DMS79 (cell line): ENCODE data around the gene ATP13A3.
A peak's percentile ranks its signal among the peaks of the same experiment; 100 is the strongest.

Experiments
- DNase-seq: peaks from one replicate; lab custom pipeline; 2025; lab: John Stamatoyannopoulos, UW

ATP13A3 gene

GRCh38 chr3:194392576-194392975 is 94.2 kb downstream of the ATP13A3 start:
- no peak for DNase-seq

- DNase-seq: no peak
Observed at GRCh38 chr3:194390835-194391234, 96.0 kb downstream of the ATP13A3 start.

- DNase-seq: no peak
Observed at GRCh38 chr3:194389269-194389668, 97.5 kb downstream of the ATP13A3 start.

- no peak for DNase-seq
Observed at GRCh38 chr3:194387926-194388418, 98.8 kb downstream of the ATP13A3 start.

- DNase-seq: no peak
Observed at GRCh38 chr3:194387276-194387675, 99.5 kb downstream of the ATP13A3 start.

- peak; percentile 8 for DNase-seq
Observed at GRCh38 chr3:194386648-194387047, 100.2 kb downstream of the ATP13A3 start.

GRCh38 chr3:194386066-194386465 is 100.7 kb downstream of the ATP13A3 start:
- DNase-seq: no peak

GRCh38 chr3:194384569-194385001 is 102.2 kb downstream of the ATP13A3 start:
- DNase-seq: no peak

- no peak for DNase-seq
Observed at GRCh38 chr3:194384156-194384555, 102.6 kb downstream of the ATP13A3 start.

GRCh38 chr3:194383276-194383940 is 103.4 kb downstream of the ATP13A3 start:
- DNase-seq: no peak

- DNase-seq: no peak
Observed at GRCh38 chr3:194382892-194383223, 103.9 kb downstream of the ATP13A3 start.

GRCh38 chr3:194382196-194382891 is 104.5 kb downstream of the ATP13A3 start:
- no peak for DNase-seq

- DNase-seq: peak; percentile 51
Observed at GRCh38 chr3:194381460-194381875, 105.3 kb downstream of the ATP13A3 start.

- no peak for DNase-seq
Observed at GRCh38 chr3:194380326-194380725, 106.5 kb downstream of the ATP13A3 start.

- DNase-seq: no peak
Observed at GRCh38 chr3:194379651-194380050, 107.2 kb downstream of the ATP13A3 start.

- DNase-seq: no peak
Observed at GRCh38 chr3:194379231-194379630, 107.6 kb downstream of the ATP13A3 start.

- DNase-seq: no peak
Observed at GRCh38 chr3:194377708-194378107, 109.1 kb downstream of the ATP13A3 start.

GRCh38 chr3:194376241-194376560 is 110.6 kb downstream of the ATP13A3 start:
- no peak for DNase-seq

- DNase-seq: peak; percentile 31
Observed at GRCh38 chr3:194375473-194376240, 111.1 kb downstream of the ATP13A3 start.

- DNase-seq: no peak
Observed at GRCh38 chr3:194374935-194375334, 111.9 kb downstream of the ATP13A3 start.

GRCh38 chr3:194373899-194374298 is 112.9 kb downstream of the ATP13A3 start:
- no peak for DNase-seq

GRCh38 chr3:194373028-194373427 is 113.8 kb downstream of the ATP13A3 start:
- no peak for DNase-seq

GRCh38 chr3:194370753-194371152 is 116.0 kb downstream of the ATP13A3 start:
- no peak for DNase-seq
